GM19023 (cell line): ENCODE results near the gene LTBP3.
"Not testable (repeated sequence)": the region's sequence is repeated elsewhere in the genome, so short reads cannot be mapped to it uniquely, and the experiment has no call there.

Experiments used
- ATAC-seq: cut with Tn5 transposase; IDR thresholded peaks from one replicate; pipeline ENCODE4 v1.9.1; 2021; ENCODE audit warnings: mild to moderate bottlenecking, moderate library complexity; ENCODE audit not compliant: unreplicated experiment

The LTBP3 gene

GRCh38 chr11:65538232-65538914 is 19.8 kb downstream of the LTBP3 start:
- no peak for ATAC-seq

- ATAC-seq = no peak
These were observed 20.4 kb downstream of the LTBP3 start for GRCh38 chr11:65537620-65538231.

- no peak for ATAC-seq
These were observed 20.9 kb downstream of the LTBP3 start for GRCh38 chr11:65537296-65537597.

GRCh38 chr11:65536412-65537295 is 21.5 kb downstream of the LTBP3 start:
- ATAC-seq = no peak

- no peak for ATAC-seq
These were observed 23.1 kb downstream of the LTBP3 start for GRCh38 chr11:65535102-65535501.

GRCh38 chr11:65532388-65533064 is 25.6 kb downstream of the LTBP3 start:
- no peak for ATAC-seq

GRCh38 chr11:65530157-65530496 is 28.0 kb downstream of the LTBP3 start:
- no peak for ATAC-seq

- no peak for ATAC-seq
These were observed 28.5 kb downstream of the LTBP3 start for GRCh38 chr11:65529475-65530156.

- no peak for ATAC-seq
These were observed 29.3 kb downstream of the LTBP3 start for GRCh38 chr11:65528819-65529350.

GRCh38 chr11:65526744-65527143 is 31.4 kb downstream of the LTBP3 start:
- no peak for ATAC-seq

- no peak for ATAC-seq
These were observed 32.3 kb downstream of the LTBP3 start for GRCh38 chr11:65525546-65526480.

GRCh38 chr11:65524741-65525545 is 33.2 kb downstream of the LTBP3 start, which contains the start of gene SCYL1:
SCYL1 (plus strand) TSS chr11:65525083; CDS start chr11:65525154, 71 bp downstream.
- ATAC-seq = peak; percentile 62

- ATAC-seq = no peak
These were observed 34.0 kb downstream of the LTBP3 start for GRCh38 chr11:65524014-65524740.

- not testable (repeated sequence) for ATAC-seq
These were observed 34.6 kb downstream of the LTBP3 start for GRCh38 chr11:65523631-65523968.

GRCh38 chr11:65522718-65523630 is 35.2 kb downstream of the LTBP3 start:
- ATAC-seq = not testable (repeated sequence)

GRCh38 chr11:65521777-65522521 is 36.2 kb downstream of the LTBP3 start:
- ATAC-seq = not testable (repeated sequence)
